Natural killer cell (primary cell): Measurements from ENCODE around the gene ZNF234. TPM values are rescaled to one million over a fixed set of nuclear protein-coding genes. Genes with fewer than 3 reads are reported as not detected.

Experiments used
- ATAC-seq, 3 donors: fragments of 150-1000 bp in 2 of 3; fragments of 200-7000 bp in 1 of 3; cut with Tn5 transposase; 1 replicate in 1 of 3; 2 replicates in 2 of 3; pipeline ENCODE4 v1.10.0; 2021; ENCODE audit warnings: mild to moderate bottlenecking in 2 of 3, moderate library complexity in 2 of 3
- DNase-seq, 2 donors: peaks; one replicate each; pipeline versions ENCODE4 v3.0.0 to v3.0.0-alpha.2; 2013 to 2021; ENCODE audit warnings: mixed read lengths in 1 of 2
- H3K27ac ChIP-seq: one replicate; pipeline ENCODE4 v1.5.1; 2013; ENCODE audit warnings: mild to moderate bottlenecking, low read length
- H3K27me3 ChIP-seq: one replicate; pipeline ENCODE4 v1.6.1; 2013; ENCODE audit warnings: low read length; ENCODE audit not compliant: control insufficient read depth, insufficient read depth
- H3K36me3 ChIP-seq: one replicate; pipeline ENCODE4 v1.6.1; 2013; ENCODE audit warnings: low read length; ENCODE audit not compliant: control insufficient read depth, insufficient read depth
- H3K4me1 ChIP-seq: one replicate; pipeline ENCODE4 v1.6.1; 2013; ENCODE audit warnings: low read length; ENCODE audit not compliant: control insufficient read depth, insufficient read depth
- H3K4me3 ChIP-seq: one replicate; pipeline ENCODE4 v1.5.1; 2013; ENCODE audit warnings: low read length
- H3K9me3 ChIP-seq: one replicate; pipeline ENCODE4 v1.6.1; 2013; ENCODE audit warnings: low read length; ENCODE audit not compliant: control insufficient read depth, insufficient read depth
- H3K27ac Mint-ChIP-seq, 2 donors: one replicate each; pipeline ENCODE4 v1.8.0; 2022; ENCODE audit warnings: mild to moderate bottlenecking in 2 of 2, mixed read lengths in 2 of 2, moderate library complexity in 1 of 2
- H3K27me3 Mint-ChIP-seq, 2 donors: one replicate each; pipeline ENCODE4 v1.8.0; 2022; ENCODE audit warnings: low read depth in 2 of 2, mixed read lengths in 2 of 2
- H3K36me3 Mint-ChIP-seq: one replicate; pipeline ENCODE4 v1.8.0; 2022; ENCODE audit warnings: mixed read lengths
- H3K4me1 Mint-ChIP-seq, 2 donors: one replicate each; pipeline ENCODE4 v1.8.0; 2022; ENCODE audit warnings: mixed read lengths in 2 of 2
- H3K4me3 Mint-ChIP-seq: one replicate; pipeline ENCODE4 v1.8.0; 2022; ENCODE audit warnings: mild to moderate bottlenecking, moderate library complexity, mixed read lengths
- H3K9me3 Mint-ChIP-seq, 2 donors: one replicate each; pipeline ENCODE4 v1.8.0; 2022; ENCODE audit warnings: mixed read lengths in 2 of 2
- WGBS: methylation state at CpG from one replicate; pipeline ENCODE4 v1.1.7; 2013; ENCODE audit warnings: missing lambda C conversion rate; ENCODE audit not compliant: insufficient coverage; 5-methylcytosine and 5-hydroxymethylcytosine counted together
- intact Hi-C: fragments of 100-400 bp; cut with micrococcal nuclease; formaldehyde crosslinking; loops from one replicate; pipeline ENCODE4 v1.14.2; 2022
- total RNA-seq, 4 donors: library from RNA; stranded (reverse); fragments of 120-200 nt in 1 of 4; gene quantifications; one replicate each; pipeline versions ENCODE4 v1.2.3 to v1.2.4, GENCODE V29; 2013 to 2022
- TF ChIP-seq, protein P1 (sequence below): fragments of 200-600 bp; IDR thresholded peaks from one replicate; pipeline ENCODE4 v1.8.0; 2022; ENCODE audit warnings: antibody characterized with exemption

The ZNF234 gene
- total RNA-seq, 3 donors from 2014 or later (not counting 1 experiment from before 2014, with no cell fraction given) = 3.9 to 7.5 (median 5.5) TPM

DNA sequence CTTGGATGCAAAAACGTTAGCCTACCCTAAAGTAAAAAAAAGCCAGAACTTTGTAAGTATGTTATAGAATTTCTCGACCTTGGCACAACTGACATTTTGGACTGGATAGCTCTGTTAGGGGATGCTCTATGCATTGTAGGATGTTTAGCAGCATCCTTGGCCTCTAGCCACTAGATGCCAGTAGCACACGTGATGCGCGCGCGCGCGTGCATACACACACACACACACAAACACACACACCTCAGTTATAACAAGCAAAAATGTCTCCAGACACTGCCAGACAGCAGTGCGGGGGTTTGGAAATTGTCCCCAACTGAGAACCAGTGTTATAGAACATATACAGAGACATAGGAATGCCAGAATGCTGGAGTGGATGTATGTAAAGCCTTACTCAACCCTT is 40.8 kb downstream of the ZNF234 start:
- intact Hi-C loops = no loop called here
- DNase-seq (no peak), ATAC-seq (no peak)
- peaks cover 28% of the 10 kb centered on the region for H3K36me3 Mint-ChIP-seq
- H3K27me3 Mint-ChIP-seq = no peaks in the 10 kb centered on the region
- TF ChIP-seq, protein P1, sequence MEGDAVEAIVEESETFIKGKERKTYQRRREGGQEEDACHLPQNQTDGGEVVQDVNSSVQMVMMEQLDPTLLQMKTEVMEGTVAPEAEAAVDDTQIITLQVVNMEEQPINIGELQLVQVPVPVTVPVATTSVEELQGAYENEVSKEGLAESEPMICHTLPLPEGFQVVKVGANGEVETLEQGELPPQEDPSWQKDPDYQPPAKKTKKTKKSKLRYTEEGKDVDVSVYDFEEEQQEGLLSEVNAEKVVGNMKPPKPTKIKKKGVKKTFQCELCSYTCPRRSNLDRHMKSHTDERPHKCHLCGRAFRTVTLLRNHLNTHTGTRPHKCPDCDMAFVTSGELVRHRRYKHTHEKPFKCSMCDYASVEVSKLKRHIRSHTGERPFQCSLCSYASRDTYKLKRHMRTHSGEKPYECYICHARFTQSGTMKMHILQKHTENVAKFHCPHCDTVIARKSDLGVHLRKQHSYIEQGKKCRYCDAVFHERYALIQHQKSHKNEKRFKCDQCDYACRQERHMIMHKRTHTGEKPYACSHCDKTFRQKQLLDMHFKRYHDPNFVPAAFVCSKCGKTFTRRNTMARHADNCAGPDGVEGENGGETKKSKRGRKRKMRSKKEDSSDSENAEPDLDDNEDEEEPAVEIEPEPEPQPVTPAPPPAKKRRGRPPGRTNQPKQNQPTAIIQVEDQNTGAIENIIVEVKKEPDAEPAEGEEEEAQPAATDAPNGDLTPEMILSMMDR = no peak
- H3K27ac Mint-ChIP-seq = no peak overlapping the region
- H3K4me3 Mint-ChIP-seq = no peak overlapping the region
- Histone ChIP-seq H3K36me3 (no peaks in the 10 kb centered on the region), H3K4me1 (no peaks in the 10 kb centered on the region), H3K27me3 (no peaks in the 10 kb centered on the region), H3K27ac (no peak overlapping the region), H3K9me3 (peaks cover 37% of the 10 kb centered on the region), H3K4me3 (no peak overlapping the region)
- 79% methylated on average over 10 of the region's 10 CpGs for WGBS
- no peaks in the 10 kb centered on the region for H3K4me1 Mint-ChIP-seq
- H3K9me3 Mint-ChIP-seq = peaks cover 10 to 12% of the 10 kb centered on the region in 2 donors

DNA sequence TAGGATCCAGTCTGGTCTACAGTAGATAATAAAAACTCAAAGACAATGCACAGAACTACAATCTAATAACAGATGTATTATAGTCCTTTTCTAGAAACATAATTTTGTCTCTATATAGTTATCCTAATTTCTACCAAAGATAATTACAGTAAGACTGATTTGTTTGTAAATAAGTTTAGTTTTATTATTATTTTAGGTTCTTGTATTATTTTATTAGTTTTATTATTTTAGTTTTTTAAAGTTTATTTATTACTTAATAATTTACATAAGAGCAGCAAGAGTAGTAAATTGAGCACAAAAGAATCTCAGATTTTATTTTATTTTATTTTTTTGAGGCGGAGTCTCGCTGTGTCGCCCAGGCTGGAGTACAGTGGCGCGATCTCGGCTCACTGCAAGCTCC is 48.7 kb downstream of the ZNF234 start:
- Histone ChIP-seq H3K4me3 (no peak overlapping the region), H3K4me1 (no peaks in the 10 kb centered on the region), H3K27ac (no peak overlapping the region), H3K36me3 (no peaks in the 10 kb centered on the region), H3K9me3 (peaks cover 6% of the 10 kb centered on the region), H3K27me3 (peaks cover 2% of the 10 kb centered on the region)
- peaks cover 16 to 27% of the 10 kb centered on the region in 2 donors for H3K27me3 Mint-ChIP-seq
- peaks cover 60% of the 10 kb centered on the region for H3K36me3 Mint-ChIP-seq
- TF ChIP-seq, protein P1 = no peak
- H3K27ac Mint-ChIP-seq = no peak overlapping the region
- 96% methylated on average over 6 of the region's 6 CpGs for WGBS
- H3K4me1 Mint-ChIP-seq = no peaks in the 10 kb centered on the region
- DNase-seq (no peak), ATAC-seq (no peak)
- no peak overlapping the region for H3K4me3 Mint-ChIP-seq
- intact Hi-C loops = no loop called here
- H3K9me3 Mint-ChIP-seq = peaks cover 14 to 23% of the 10 kb centered on the region in 2 donors

DNA sequence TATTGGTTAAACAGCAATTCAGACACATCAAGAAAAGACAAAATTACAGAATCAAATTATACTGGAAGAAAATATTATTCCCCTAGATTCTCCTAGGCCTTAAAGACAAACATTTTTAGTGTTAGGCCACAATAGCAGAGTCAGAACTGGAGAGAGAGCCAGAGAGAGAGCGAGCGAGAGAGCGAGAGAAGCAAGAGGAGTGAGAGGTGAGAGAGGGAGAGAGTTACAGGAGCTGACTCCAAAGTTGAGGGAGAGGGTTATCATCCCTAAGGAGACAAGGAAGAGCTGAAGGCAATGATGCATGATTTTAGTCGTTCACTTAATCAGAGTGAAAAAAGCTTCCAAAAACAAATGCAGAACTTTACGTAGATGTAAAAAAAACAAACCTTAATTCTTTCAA is 50.8 kb downstream of the ZNF234 start:
- Mint-ChIP-seq H3K4me1 (no peaks in the 10 kb centered on the region), H3K9me3 (peaks cover 14 to 23% of the 10 kb centered on the region in 2 donors)
- H3K9me3 ChIP-seq = peaks cover 9% of the 10 kb centered on the region

DNA sequence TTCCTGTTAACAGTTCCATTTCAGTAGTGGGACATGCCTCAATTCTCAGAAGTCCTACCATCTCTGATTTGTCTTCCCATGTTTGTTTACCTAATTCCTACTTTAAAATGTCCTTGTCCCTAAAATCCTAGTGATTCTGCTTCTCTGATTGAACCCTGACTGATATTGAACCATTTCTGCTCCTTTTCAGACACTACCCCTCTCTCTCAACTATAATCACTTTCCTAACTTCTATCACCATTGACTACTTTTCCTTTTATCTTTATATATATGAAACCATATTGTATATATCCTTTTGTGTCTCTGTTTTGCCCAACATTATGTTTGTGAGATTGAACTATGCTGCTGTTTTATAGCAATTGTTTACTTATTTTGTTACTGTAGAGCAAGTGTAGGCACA is 55.4 kb downstream of the ZNF234 start:
- no peak overlapping the region for H3K4me3 Mint-ChIP-seq

More for the DNA sequence above, 50.8 kb downstream of the ZNF234 start:
- ATAC-seq = no peak
- no peak overlapping the region for H3K27ac ChIP-seq
- peaks cover 2% of the 10 kb centered on the region for H3K27me3 ChIP-seq
- H3K4me1 ChIP-seq = no peaks in the 10 kb centered on the region
- no peak for DNase-seq
- peaks cover 18 to 45% of the 10 kb centered on the region in 2 donors for H3K27me3 Mint-ChIP-seq
- intact Hi-C loops = no loop called here
- no peaks in the 10 kb centered on the region for H3K36me3 ChIP-seq
- H3K4me3 ChIP-seq = no peak overlapping the region
- WGBS = 88% methylated on average over 4 of the region's 5 CpGs
- H3K27ac Mint-ChIP-seq = no peak overlapping the region
- TF ChIP-seq, protein P1 = no peak
- peaks cover 63% of the 10 kb centered on the region for H3K36me3 Mint-ChIP-seq
- no peak overlapping the region for H3K4me3 Mint-ChIP-seq

More for the DNA sequence above, 55.4 kb downstream of the ZNF234 start:
- H3K4me1 ChIP-seq = no peaks in the 10 kb centered on the region
- Mint-ChIP-seq H3K27ac (no peak overlapping the region), H3K27me3 (peaks cover 20 to 33% of the 10 kb centered on the region in 2 donors), H3K4me1 (no peaks in the 10 kb centered on the region), H3K9me3 (peaks cover 8 to 13% of the 10 kb centered on the region in 2 donors), H3K36me3 (peaks cover 32% of the 10 kb centered on the region)
- H3K27me3 ChIP-seq = no peaks in the 10 kb centered on the region
- no peak overlapping the region for H3K27ac ChIP-seq
- no peak for ATAC-seq
- no peak overlapping the region for H3K4me3 ChIP-seq
- TF ChIP-seq, protein P1 = no peak
- H3K9me3 ChIP-seq = peaks cover 6% of the 10 kb centered on the region
- no peaks in the 10 kb centered on the region for H3K36me3 ChIP-seq
- DNase-seq = no peak
- intact Hi-C loops = no loop called here
